K562 (cell line): ENCODE results near the gene MBD2. TPM values are rescaled to one million over a fixed set of nuclear protein-coding genes. Genes with fewer than 3 reads are reported as not detected.

Experiments
- ATAC-seq: fragments of 200-7000 bp; cut with Tn5 transposase; 3 replicates; pipeline ENCODE4 v1.9.1; 2020; ENCODE audit warnings: moderate library complexity
- BruUV-seq: library from RNA; stranded (reverse); fragments of 400-500 nt; replicated peaks from 2 replicates; lab custom pipeline; 2021; lab: Mats Ljungman, UMichigan
- CTCF ChIA-PET: fragments of 300-600 bp; formaldehyde crosslinking; extraction: SDS; loops from one replicate; lab custom pipeline; 2021; ENCODE audit warnings: low intra/inter-chr PET ratio; lab: Yijun Ruan, JAX
- POLR2A ChIA-PET: fragments of 300-600, 350-650 bp; sonication (Branson Sonifier 250); formaldehyde crosslinking; extraction: SDS; loops from one replicate; lab custom pipeline; 2021; ENCODE audit warnings: antibody characterized with exemption, inconsistent platforms; lab: Yijun Ruan, JAX
- DNase-seq, 4 experiments: peaks; one replicate each; pipeline versions ENCODE4 v3.0.0 to v3.0.0-alpha.2; 2011 to 2018; ENCODE audit warnings: low spot score in 3 of 4, mixed read lengths in 3 of 4; ENCODE audit errors: extremely low read depth in 1 of 4
- FAIRE-seq: peaks from 2 replicates; lab custom pipeline; 2011; peaks lifted over from hg19 to GRCh38; lab: Jason Lieb, UNC
- H2AFZ ChIP-seq: 2 replicates; pipeline ENCODE4 v1.6.0; 2011; ENCODE audit warnings: low read depth, low read length, control low read depth, inconsistent platforms
- H3K27ac ChIP-seq: fragments of 200-600 bp; 3 replicates; pipeline ENCODE4 v1.8.0; 2011; ENCODE audit warnings: low read depth, mild to moderate bottlenecking, control low read depth, inconsistent platforms, low read length, moderate library complexity, mixed read lengths; ENCODE audit errors: extremely low read depth
- H3K27me3 ChIP-seq, 2 experiments: fragments of 300-600 bp in 1 of 2; 2 replicates in 1 of 2; 3 replicates in 1 of 2; pipeline versions ENCODE4 v1.6.0 to v1.8.0; 2011; ENCODE audit warnings: inconsistent platforms in 2 of 2, low read length in 2 of 2, mild to moderate bottlenecking in 1 of 2, mixed read lengths in 1 of 2, moderate library complexity in 1 of 2; ENCODE audit not compliant: control insufficient read depth in 2 of 2, insufficient read depth in 2 of 2
- H3K36me3 ChIP-seq: fragments of 300-600 bp; 3 replicates; pipeline ENCODE4 v1.8.0; 2011; ENCODE audit warnings: mild to moderate bottlenecking, low read length, inconsistent platforms; ENCODE audit not compliant: control insufficient read depth, insufficient read depth
- H3K4me1 ChIP-seq, 2 experiments: fragments of 200-600 bp in 1 of 2; replicated peaks in 1 of 2; 2 replicates in 1 of 2; 3 replicates in 1 of 2; pipeline versions ENCODE4 v1.5.1 to v1.8.0; 2011; ENCODE audit warnings: inconsistent platforms in 2 of 2, low read length in 2 of 2, mild to moderate bottlenecking in 1 of 2, mixed read lengths in 1 of 2, moderate library complexity in 1 of 2; ENCODE audit not compliant: control insufficient read depth in 2 of 2, insufficient read depth in 2 of 2
- H3K4me2 ChIP-seq: 2 replicates; pipeline ENCODE4 v1.6.1; 2011; ENCODE audit warnings: low read length, control low read depth, inconsistent platforms, mixed read lengths; ENCODE audit not compliant: insufficient read depth
- H3K4me3 ChIP-seq: fragments of 200-600 bp; sonication (generic), shearing (Covaris generic); 2 replicates; pipeline ENCODE4 v1.5.1; 2016; ENCODE audit warnings: control low read depth, inconsistent platforms
- H3K79me2 ChIP-seq: fragments of 200-600 bp; 3 replicates; pipeline ENCODE4 v1.8.0; 2011; ENCODE audit warnings: low read length, inconsistent platforms; ENCODE audit not compliant: control insufficient read depth, insufficient read depth
- H3K9ac ChIP-seq, 2 experiments: 2 replicates each; pipeline versions ENCODE4 v1.6.0 to v1.6.1; 2011; ENCODE audit warnings: low read depth in 2 of 2, low read length in 2 of 2, control low read depth in 1 of 2, inconsistent platforms in 1 of 2, mild to moderate bottlenecking in 1 of 2, mixed read lengths in 1 of 2; ENCODE audit not compliant: insufficient read depth in 1 of 2
- H3K9me1 ChIP-seq: one replicate; pipeline ENCODE4 v1.6.0; 2011; ENCODE audit warnings: inconsistent platforms, mild to moderate bottlenecking, low read length, moderate library complexity; ENCODE audit not compliant: control insufficient read depth, insufficient read depth
- H3K9me3 ChIP-seq: replicated peaks from 2 replicates; pipeline ENCODE4 v1.5.1; 2011; ENCODE audit warnings: low read depth, low read length, inconsistent platforms; ENCODE audit not compliant: control insufficient read depth, insufficient read depth
- H4K20me1 ChIP-seq: replicated peaks from 2 replicates; pipeline ENCODE4 v1.6.1; 2011; ENCODE audit warnings: low read length, inconsistent platforms, mixed read lengths; ENCODE audit not compliant: control insufficient read depth, insufficient read depth
- BCOR ChIP-seq: fragments of 450-650 bp; IDR thresholded peaks from 2 replicates; pipeline ENCODE4 v1.6.1; 2016
- HLTF ChIP-seq: fragments of 450-650 bp; IDR thresholded peaks from 2 replicates; pipeline ENCODE4 v1.6.1; 2016
- HMG20A ChIP-seq: fragments of 450-650 bp; formaldehyde crosslinking; conservative IDR thresholded peaks from 2 replicates; pipeline ENCODE4 v1.4.0; 2020; ENCODE audit warnings: mild to moderate bottlenecking, mixed read lengths
- KAT2B ChIP-seq: IDR thresholded peaks from one replicate; pipeline ENCODE4 v1.6.1; 2012; ENCODE audit warnings: low read depth, mild to moderate bottlenecking, control low read depth, inconsistent platforms, low read length, moderate library complexity
- PCBP2 ChIP-seq: fragments of 200-400 bp; formaldehyde crosslinking; IDR thresholded peaks from 2 replicates; pipeline ENCODE4 v1.6.1; 2018; ENCODE audit warnings: low read length, low read depth, mild to moderate bottlenecking, moderate library complexity; ENCODE audit not compliant: poor library complexity, severe bottlenecking
- PHF21A ChIP-seq: fragments of 450-650 bp; IDR thresholded peaks from 2 replicates; pipeline ENCODE4 v1.6.1; 2017; ENCODE audit warnings: low read depth, borderline replicate concordance
- SMAD1 ChIP-seq: fragments of 150-350 bp; IDR thresholded peaks from 2 replicates; pipeline ENCODE4 v1.6.1; 2014; ENCODE audit warnings: low read length, low read depth; ENCODE audit not compliant: partially characterized antibody
- SRSF9 ChIP-seq: fragments of 200-400 bp; formaldehyde crosslinking; IDR thresholded peaks from 2 replicates; pipeline ENCODE4 v1.6.1; 2017; ENCODE audit warnings: low read depth, low read length, borderline replicate concordance
- TEAD2 ChIP-seq: fragments of 450-650 bp; IDR thresholded peaks from 2 replicates; pipeline ENCODE4 v1.6.1; 2016; ENCODE audit warnings: missing genetic modification characterization, control low read depth, missing compliant biosample characterization
- ZBTB7A ChIP-seq: IDR thresholded peaks from 2 replicates; pipeline ENCODE4 v1.6.1; 2011; ENCODE audit warnings: low read depth, mild to moderate bottlenecking, low read length, moderate library complexity, borderline replicate concordance; ENCODE audit not compliant: control insufficient read depth
- ZFP1 ChIP-seq: fragments of 450-650 bp; formaldehyde crosslinking; IDR thresholded peaks from 2 replicates; pipeline ENCODE4 v1.4.0; 2020; ENCODE audit warnings: mild to moderate bottlenecking, mixed read lengths
- ZKSCAN1 ChIP-seq: fragments of 150-350 bp; IDR thresholded peaks from 2 replicates; pipeline ENCODE4 v1.6.1; 2016; ENCODE audit warnings: low read depth, low read length
- ZNF282 ChIP-seq: sonication (generic); formaldehyde crosslinking; IDR thresholded peaks from 2 replicates; pipeline ENCODE4 v1.8.1; 2023; ENCODE audit warnings: missing genetic modification reagents
- WGBS: fragments of 100-300 bp; shearing (Covaris generic); methylation state at CpG from one replicate; pipeline ENCODE4 v1.1.6; 2016; ENCODE audit warnings: low coverage, mixed read lengths; ENCODE audit not compliant: insufficient coverage; ENCODE audit errors: missing lambda C conversion rate; 5-methylcytosine and 5-hydroxymethylcytosine counted together
- in situ Hi-C: fragments of 300-500 bp; cut with MboI; formaldehyde crosslinking; loops from 4 replicates; pipeline ENCODE4 v1.15.0; 2018; ENCODE audit warnings: inconsistent platforms, mixed read lengths
- intact Hi-C: fragments of 100-400 bp; cut with micrococcal nuclease; formaldehyde crosslinking; loops from 2 replicates; pipeline ENCODE4 v1.14.2; 2022
- polyA plus RNA-seq, 8 experiments: library from polyadenylated mRNA; depleted of rRNA in 4 of 8; stranded (reverse) in 5 of 8; unstranded in 3 of 8; fragments of >200 nt; fragmentation: Nextera tagmentation in 2 of 8; fragmentation: Illumina TruSeq in 1 of 8; extraction: Ambion mirVana in 2 of 8; extraction: Trizol in 1 of 8; gene quantifications; 2 replicates each; pipeline versions ENCODE4 v1.2.1 to v1.2.3, GENCODE V29; 2011 to 2014; ENCODE audit warnings: inconsistent platforms in 1 of 8, missing spikeins in 1 of 8
- total RNA-seq, 7 experiments: library from RNA; depleted of rRNA in 6 of 7; stranded (reverse); fragments of >200 nt in 6 of 7; fragmentation: Illumina TruSeq in 2 of 7; extraction: Trizol in 2 of 7; gene quantifications; 2 replicates each; pipeline versions ENCODE4 v1.2.1 to v1.2.3, GENCODE V29; 2011 to 2021; ENCODE audit warnings: low replicate concordance in 1 of 7
- TF ChIP-seq, protein P1 (sequence below): sonication (generic); formaldehyde crosslinking; IDR thresholded peaks from 2 replicates; pipeline ENCODE4 v1.8.0; 2022; ENCODE audit warnings: missing genetic modification reagents, mild to moderate bottlenecking, borderline replicate concordance
- TF ChIP-seq, protein P2 (sequence below), 2 experiments: fragments of 450-650 bp in 1 of 2; sonication (generic) in 1 of 2; formaldehyde crosslinking in 1 of 2; IDR thresholded peaks; 2 replicates each; pipeline versions ENCODE4 v1.7.1 to v1.9.0; 2016 to 2022; ENCODE audit warnings: inconsistent platforms in 1 of 2, mild to moderate bottlenecking in 1 of 2, missing genetic modification reagents in 1 of 2

Gene MBD2
- total and polyA plus RNA-seq, 9 of the 15 experiments (the other 6 are each of a cell fraction or from before 2014, with no cell fraction given) = 4.4 to 40.2 (median 13.9) TPM

DNA sequence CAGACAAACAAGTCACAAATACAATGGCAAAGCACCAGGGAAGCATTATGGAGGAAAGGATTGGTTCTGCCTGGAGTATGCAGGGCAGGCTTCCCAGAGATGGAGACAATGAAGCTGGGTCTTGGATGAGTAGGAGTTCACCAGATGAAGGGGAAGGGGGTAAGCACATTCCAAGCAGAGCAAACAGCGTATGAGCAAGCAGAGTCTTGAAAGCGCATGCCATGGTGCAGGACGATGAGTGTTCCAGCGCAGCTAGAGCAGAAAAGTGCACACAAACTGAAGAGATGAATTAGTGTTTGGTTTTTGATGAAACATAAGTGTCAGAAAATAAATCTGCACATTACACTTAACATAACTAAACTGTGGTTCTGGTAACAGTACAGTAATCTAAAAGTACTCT, 21.6 kb downstream of the MBD2 start:
- no peak overlapping the region for H3K27ac ChIP-seq
- no peak for DNase-seq
- ChIA-PET POLR2A (no interaction called here), CTCF (no interaction called here)
- peaks cover 33% of the 10 kb centered on the region for H3K79me2 ChIP-seq
- H2AFZ ChIP-seq = no peak overlapping the region
- WGBS = 100% methylated on average over 4 of the region's 4 CpGs
- no peak overlapping the region for H3K4me2 ChIP-seq
- no peak for ATAC-seq
- in situ Hi-C loops = no loop called here
- H3K4me3 ChIP-seq = no peak overlapping the region
- intact Hi-C loops = no loop called here
- peaks cover 16% of the 10 kb centered on the region; the same call in 2 of the 3 replicates for H3K36me3 ChIP-seq
- H3K9me1 ChIP-seq = no peaks in the 10 kb centered on the region
- peaks cover 0 to 14% of the 10 kb centered on the region in 2 experiments; a peak in 3 of 5 replicates for H3K4me1 ChIP-seq
- H3K27me3 ChIP-seq = no peaks in the 10 kb centered on the region
- H3K9me3 ChIP-seq = no peaks in the 10 kb centered on the region
- FAIRE-seq = no peak
- H4K20me1 ChIP-seq = no peaks in the 10 kb centered on the region
- no TSS peak for BruUV-seq
- no peak overlapping the region for H3K9ac ChIP-seq
- TF ChIP-seq SMAD1 (no peak), ZBTB7A (no peak), ZKSCAN1 (no peak), ZNF282 (CRISPR knock-in tag) (no peak), SRSF9 (no peak), KAT2B (no peak), HLTF (no peak), TEAD2 (tag) (no peak), HMG20A (CRISPR knock-in tag) (no peak), BCOR (no peak), ZFP1 (CRISPR knock-in tag) (no peak), PHF21A (no peak), PCBP2 (no peak)
- TF ChIP-seq, protein P1, sequence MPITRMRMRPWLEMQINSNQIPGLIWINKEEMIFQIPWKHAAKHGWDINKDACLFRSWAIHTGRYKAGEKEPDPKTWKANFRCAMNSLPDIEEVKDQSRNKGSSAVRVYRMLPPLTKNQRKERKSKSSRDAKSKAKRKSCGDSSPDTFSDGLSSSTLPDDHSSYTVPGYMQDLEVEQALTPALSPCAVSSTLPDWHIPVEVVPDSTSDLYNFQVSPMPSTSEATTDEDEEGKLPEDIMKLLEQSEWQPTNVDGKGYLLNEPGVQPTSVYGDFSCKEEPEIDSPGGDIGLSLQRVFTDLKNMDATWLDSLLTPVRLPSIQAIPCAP (CRISPR knock-in tag) = no peak
- TF ChIP-seq, protein P2, sequence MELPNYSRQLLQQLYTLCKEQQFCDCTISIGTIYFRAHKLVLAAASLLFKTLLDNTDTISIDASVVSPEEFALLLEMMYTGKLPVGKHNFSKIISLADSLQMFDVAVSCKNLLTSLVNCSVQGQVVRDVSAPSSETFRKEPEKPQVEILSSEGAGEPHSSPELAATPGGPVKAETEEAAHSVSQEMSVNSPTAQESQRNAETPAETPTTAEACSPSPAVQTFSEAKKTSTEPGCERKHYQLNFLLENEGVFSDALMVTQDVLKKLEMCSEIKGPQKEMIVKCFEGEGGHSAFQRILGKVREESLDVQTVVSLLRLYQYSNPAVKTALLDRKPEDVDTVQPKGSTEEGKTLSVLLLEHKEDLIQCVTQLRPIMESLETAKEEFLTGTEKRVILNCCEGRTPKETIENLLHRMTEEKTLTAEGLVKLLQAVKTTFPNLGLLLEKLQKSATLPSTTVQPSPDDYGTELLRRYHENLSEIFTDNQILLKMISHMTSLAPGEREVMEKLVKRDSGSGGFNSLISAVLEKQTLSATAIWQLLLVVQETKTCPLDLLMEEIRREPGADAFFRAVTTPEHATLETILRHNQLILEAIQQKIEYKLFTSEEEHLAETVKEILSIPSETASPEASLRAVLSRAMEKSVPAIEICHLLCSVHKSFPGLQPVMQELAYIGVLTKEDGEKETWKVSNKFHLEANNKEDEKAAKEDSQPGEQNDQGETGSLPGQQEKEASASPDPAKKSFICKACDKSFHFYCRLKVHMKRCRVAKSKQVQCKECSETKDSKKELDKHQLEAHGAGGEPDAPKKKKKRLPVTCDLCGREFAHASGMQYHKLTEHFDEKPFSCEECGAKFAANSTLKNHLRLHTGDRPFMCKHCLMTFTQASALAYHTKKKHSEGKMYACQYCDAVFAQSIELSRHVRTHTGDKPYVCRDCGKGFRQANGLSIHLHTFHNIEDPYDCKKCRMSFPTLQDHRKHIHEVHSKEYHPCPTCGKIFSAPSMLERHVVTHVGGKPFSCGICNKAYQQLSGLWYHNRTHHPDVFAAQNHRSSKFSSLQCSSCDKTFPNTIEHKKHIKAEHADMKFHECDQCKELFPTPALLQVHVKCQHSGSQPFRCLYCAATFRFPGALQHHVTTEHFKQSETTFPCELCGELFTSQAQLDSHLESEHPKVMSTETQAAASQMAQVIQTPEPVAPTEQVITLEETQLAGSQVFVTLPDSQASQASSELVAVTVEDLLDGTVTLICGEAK (IDR thresholded peaks at IDR 0.05) = no peak
- TF ChIP-seq, protein P2 (CRISPR knock-in tag; IDR thresholded peaks at IDR 0.05) = no peak
